H9 (cell line): ENCODE data around the gene ISG15. TPM values are rescaled to one million over a fixed set of nuclear protein-coding genes. Genes with fewer than 3 reads are reported as not detected.

Source experiments
- DNase-seq: peaks from one replicate; pipeline ENCODE4 v3.0.0-alpha.2; 2017
- H2AFZ ChIP-seq: one replicate; pipeline ENCODE4 v1.6.1; 2013; ENCODE audit warnings: mild to moderate bottlenecking, low read length, control low read depth, moderate library complexity
- H2AK5ac ChIP-seq: 2 replicates; pipeline ENCODE4 v1.6.1; 2013; ENCODE audit warnings: low read length, control low read depth, mixed read lengths; ENCODE audit not compliant: insufficient read length
- H2BK120ac ChIP-seq: one replicate; pipeline ENCODE4 v1.6.1; 2013; ENCODE audit warnings: low read depth, mild to moderate bottlenecking, low read length, control low read depth, inconsistent platforms; ENCODE audit not compliant: poor library complexity, severe bottlenecking
- H2BK12ac ChIP-seq: 2 replicates; pipeline ENCODE4 v1.6.1; 2013; ENCODE audit warnings: low read length, control low read depth, mixed read lengths, low read depth; ENCODE audit not compliant: insufficient read length
- H2BK15ac ChIP-seq: 2 replicates; pipeline ENCODE4 v1.6.1; 2013; ENCODE audit warnings: low read depth, low read length, control low read depth
- H2BK20ac ChIP-seq: one replicate; pipeline ENCODE4 v1.6.1; 2013; ENCODE audit warnings: low read depth, mild to moderate bottlenecking, low read length, control low read depth, inconsistent platforms; ENCODE audit not compliant: poor library complexity, severe bottlenecking
- H2BK5ac ChIP-seq: 2 replicates; pipeline ENCODE4 v1.6.1; 2013; ENCODE audit warnings: low read length, control low read depth, mixed read lengths; ENCODE audit not compliant: insufficient read length
- H3K14ac ChIP-seq: 2 replicates; pipeline ENCODE4 v1.6.1; 2013; ENCODE audit warnings: low read length, control low read depth; ENCODE audit not compliant: insufficient read depth
- H3K18ac ChIP-seq: 2 replicates; pipeline ENCODE4 v1.6.1; 2013; ENCODE audit warnings: low read depth, mild to moderate bottlenecking, mixed read lengths, low read length, control low read depth; ENCODE audit not compliant: insufficient read length
- H3K23ac ChIP-seq: 2 replicates; pipeline ENCODE4 v1.6.1; 2013; ENCODE audit warnings: low read length, control low read depth, mixed read lengths, low read depth; ENCODE audit not compliant: insufficient read length
- H3K23me2 ChIP-seq: 2 replicates; pipeline ENCODE4 v1.6.1; 2013; ENCODE audit warnings: low read depth, mild to moderate bottlenecking, mixed read lengths, low read length, control low read depth; ENCODE audit not compliant: insufficient read length, poor library complexity, severe bottlenecking
- H3K27ac ChIP-seq: 2 replicates; pipeline ENCODE4 v1.5.1; 2013; ENCODE audit warnings: low read length, control low read depth, mixed read lengths, low read depth; ENCODE audit not compliant: insufficient read length
- H3K27me3 ChIP-seq: 2 replicates; pipeline ENCODE4 v1.6.1; 2013; ENCODE audit warnings: low read length, control low read depth, inconsistent platforms; ENCODE audit not compliant: insufficient read depth
- H3K4ac ChIP-seq: 2 replicates; pipeline ENCODE4 v1.6.1; 2013; ENCODE audit warnings: low read depth, mild to moderate bottlenecking, control low read depth, inconsistent platforms, low read length, moderate library complexity
- H3K4me1 ChIP-seq: 2 replicates; pipeline ENCODE4 v1.6.1; 2013; ENCODE audit warnings: low read length, control low read depth, inconsistent platforms; ENCODE audit not compliant: insufficient read depth
- H3K4me2 ChIP-seq: 2 replicates; pipeline ENCODE4 v1.6.1; 2013; ENCODE audit warnings: low read length, control low read depth, mixed read lengths; ENCODE audit not compliant: insufficient read length, insufficient read depth
- H3K56ac ChIP-seq: 2 replicates; pipeline ENCODE4 v1.6.1; 2013; ENCODE audit warnings: low read depth, mild to moderate bottlenecking, mixed read lengths, low read length, control low read depth; ENCODE audit not compliant: insufficient read length
- H3K79me1 ChIP-seq: 2 replicates; pipeline ENCODE4 v1.6.1; 2013; ENCODE audit warnings: low read depth, mild to moderate bottlenecking, moderate library complexity, low read length, control low read depth, inconsistent platforms; ENCODE audit not compliant: insufficient read depth, poor library complexity, severe bottlenecking
- H3K79me2 ChIP-seq: 2 replicates; pipeline ENCODE4 v1.6.1; 2013; ENCODE audit warnings: low read length, control low read depth, inconsistent platforms; ENCODE audit not compliant: insufficient read depth
- H3K9ac ChIP-seq: 2 replicates; pipeline ENCODE4 v1.6.1; 2013; ENCODE audit warnings: low read length, control low read depth, mixed read lengths; ENCODE audit not compliant: insufficient read length; ENCODE audit errors: extremely low read depth
- H3K9me3 ChIP-seq: one replicate; pipeline ENCODE4 v1.6.1; 2013; ENCODE audit warnings: low read depth, low read length, inconsistent platforms; ENCODE audit not compliant: control insufficient read depth
- H3T11ph ChIP-seq: one replicate; pipeline ENCODE4 v1.6.1; 2013; ENCODE audit warnings: mild to moderate bottlenecking, low read length, control low read depth, inconsistent platforms
- H4K20me1 ChIP-seq: one replicate; pipeline ENCODE4 v1.6.1; 2013; ENCODE audit not compliant: control insufficient read depth, insufficient read length, insufficient read depth
- H4K5ac ChIP-seq: 2 replicates; pipeline ENCODE4 v1.6.1; 2013; ENCODE audit warnings: low read depth, mild to moderate bottlenecking, mixed read lengths, low read length, control low read depth; ENCODE audit not compliant: insufficient read length
- H4K8ac ChIP-seq: replicated peaks from 2 replicates; pipeline ENCODE4 v1.6.1; 2013; ENCODE audit warnings: low read length, control low read depth, mixed read lengths, low read depth; ENCODE audit not compliant: insufficient read length
- H4K91ac ChIP-seq: 2 replicates; pipeline ENCODE4 v1.6.1; 2013; ENCODE audit warnings: low read depth, mild to moderate bottlenecking, moderate library complexity, mixed read lengths, low read length, control low read depth; ENCODE audit not compliant: insufficient read length
- H3K27ac Mint-ChIP-seq, 3 experiments: 2 replicates in 2 of 3; 3 replicates in 1 of 3; pipeline ENCODE4 v1.8.0; 2020 to 2021; ENCODE audit warnings: mixed read lengths in 3 of 3, mild to moderate bottlenecking in 1 of 3, moderate library complexity in 1 of 3
- H3K27me3 Mint-ChIP-seq: 2 replicates; pipeline ENCODE4 v1.8.0; 2021; ENCODE audit warnings: low read depth, mild to moderate bottlenecking, moderate library complexity, mixed read lengths
- H3K36me3 Mint-ChIP-seq, 3 experiments: 2 replicates in 2 of 3; 3 replicates in 1 of 3; pipeline ENCODE4 v1.8.0; 2020 to 2021; ENCODE audit warnings: low read depth in 3 of 3, mixed read lengths in 3 of 3; ENCODE audit not compliant: insufficient read depth in 1 of 3
- H3K4me1 Mint-ChIP-seq, 2 experiments: 2 replicates each; pipeline ENCODE4 v1.8.0; 2020; ENCODE audit warnings: mixed read lengths in 2 of 2
- H3K4me3 Mint-ChIP-seq, 2 experiments: 2 replicates in 1 of 2; 3 replicates in 1 of 2; pipeline ENCODE4 v1.8.0; 2020 to 2021; ENCODE audit warnings: mild to moderate bottlenecking in 2 of 2, mixed read lengths in 2 of 2, moderate library complexity in 1 of 2
- H3K9me3 Mint-ChIP-seq, 2 experiments: 2 replicates in 1 of 2; 3 replicates in 1 of 2; pipeline ENCODE4 v1.8.0; 2020; ENCODE audit warnings: mild to moderate bottlenecking in 2 of 2, mixed read lengths in 2 of 2, moderate library complexity in 1 of 2
- WGBS: extraction: QIAGEN DNeasy Blood & Tissue Kit; methylation state at CpG from one replicate; pipeline ENCODE4 v1.1.7; 2013; ENCODE audit warnings: missing lambda C conversion rate, low lambda C conversion rate, mixed read lengths; ENCODE audit not compliant: insufficient read length; ENCODE audit errors: extremely low coverage; 5-methylcytosine and 5-hydroxymethylcytosine counted together
- total RNA-seq: library from RNA; stranded (reverse); gene quantifications from 2 replicates; pipeline ENCODE4 v1.2.1, GENCODE V29; 2021
- TF ChIP-seq, protein P1 (sequence below): fragments of 200-600 bp; sonication (generic); conservative IDR thresholded peaks from 3 replicates; pipeline ENCODE4 v1.8.0; 2021; ENCODE audit warnings: antibody characterized with exemption, mild to moderate bottlenecking

Gene ISG15
- total RNA-seq, 1 experiment from 2014 or later, result 39.7 TPM

DNA sequence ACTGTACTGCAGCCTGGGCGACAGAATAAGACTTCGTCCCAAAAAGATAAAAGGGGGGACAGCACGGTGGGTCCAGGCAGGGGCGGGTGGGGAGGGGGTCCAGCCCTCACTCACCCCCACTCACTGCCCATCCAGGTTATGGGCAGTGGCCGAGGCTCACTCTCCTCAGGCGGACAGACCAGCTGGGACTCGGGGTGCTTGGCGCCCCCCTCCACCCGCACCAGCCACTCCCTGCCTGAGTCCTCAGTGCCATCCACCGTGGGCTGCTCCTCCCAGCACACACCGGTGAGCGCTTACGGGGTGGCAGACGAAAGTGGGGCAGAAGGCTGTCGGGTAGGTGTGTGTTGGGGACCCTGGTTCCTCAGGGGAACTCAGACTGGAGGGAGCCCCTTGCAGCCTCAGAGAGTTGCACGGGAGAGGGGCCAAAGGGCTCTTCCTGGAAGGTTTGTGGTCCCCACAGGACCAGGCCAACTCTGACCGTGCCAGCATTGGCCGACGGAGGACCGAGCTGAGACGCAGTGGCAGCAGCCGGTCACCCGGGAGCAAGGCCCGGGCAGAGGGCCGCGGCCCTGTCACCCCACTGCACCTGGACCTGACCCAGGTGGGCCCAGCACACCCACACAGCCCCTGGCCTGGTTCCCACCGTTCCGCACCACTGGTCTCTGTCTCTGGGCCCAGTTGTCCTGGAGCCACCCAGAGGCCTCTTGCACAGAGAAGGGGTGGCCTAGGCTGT, 40.4 kb upstream of the ISG15 start:
- H4K5ac ChIP-seq, result no peak overlapping the region
- H3K4me2 ChIP-seq, result no peak overlapping the region
- H3K4ac ChIP-seq, result no peak overlapping the region
- no peaks in the 10 kb centered on the region for H3K4me1 ChIP-seq
- no peak overlapping the region for H2BK5ac ChIP-seq
- H3K27ac Mint-ChIP-seq, result no peak overlapping the region; a peak in 1 of 7 replicates
- no peak for DNase-seq
- H2BK20ac ChIP-seq, result no peak overlapping the region
- H2BK12ac ChIP-seq, result no peak overlapping the region
- no CpG with 5 or more reads among the region's 28 CpGs for WGBS
- no peaks in the 10 kb centered on the region for H4K20me1 ChIP-seq
- H3T11ph ChIP-seq, result no peak overlapping the region
- H3K27me3 Mint-ChIP-seq, result peaks cover 56% of the 10 kb centered on the region
- no peak overlapping the region for H2AK5ac ChIP-seq
- no peak overlapping the region for H3K56ac ChIP-seq
- 0 out of 7 replicates have a peak, but pooled peaks cover 0 to under 1% (median 0%) of the 10 kb centered on the region in 3 experiments for H3K36me3 Mint-ChIP-seq
- TF ChIP-seq, protein P1, sequence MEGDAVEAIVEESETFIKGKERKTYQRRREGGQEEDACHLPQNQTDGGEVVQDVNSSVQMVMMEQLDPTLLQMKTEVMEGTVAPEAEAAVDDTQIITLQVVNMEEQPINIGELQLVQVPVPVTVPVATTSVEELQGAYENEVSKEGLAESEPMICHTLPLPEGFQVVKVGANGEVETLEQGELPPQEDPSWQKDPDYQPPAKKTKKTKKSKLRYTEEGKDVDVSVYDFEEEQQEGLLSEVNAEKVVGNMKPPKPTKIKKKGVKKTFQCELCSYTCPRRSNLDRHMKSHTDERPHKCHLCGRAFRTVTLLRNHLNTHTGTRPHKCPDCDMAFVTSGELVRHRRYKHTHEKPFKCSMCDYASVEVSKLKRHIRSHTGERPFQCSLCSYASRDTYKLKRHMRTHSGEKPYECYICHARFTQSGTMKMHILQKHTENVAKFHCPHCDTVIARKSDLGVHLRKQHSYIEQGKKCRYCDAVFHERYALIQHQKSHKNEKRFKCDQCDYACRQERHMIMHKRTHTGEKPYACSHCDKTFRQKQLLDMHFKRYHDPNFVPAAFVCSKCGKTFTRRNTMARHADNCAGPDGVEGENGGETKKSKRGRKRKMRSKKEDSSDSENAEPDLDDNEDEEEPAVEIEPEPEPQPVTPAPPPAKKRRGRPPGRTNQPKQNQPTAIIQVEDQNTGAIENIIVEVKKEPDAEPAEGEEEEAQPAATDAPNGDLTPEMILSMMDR, result no peak
- no peak overlapping the region for H4K8ac ChIP-seq
- no peak overlapping the region for H3K18ac ChIP-seq
- no peaks in the 10 kb centered on the region for H3K23me2 ChIP-seq
- no peak overlapping the region for H3K9ac ChIP-seq
- no peak overlapping the region for H2BK120ac ChIP-seq
- peaks cover 5 to 7% of the 10 kb centered on the region in 2 experiments; a peak in 3 of 4 replicates for H3K4me1 Mint-ChIP-seq
- no peak overlapping the region for H4K91ac ChIP-seq
- no peak overlapping the region for H3K23ac ChIP-seq
- H3K4me3 Mint-ChIP-seq, result no peak overlapping the region
- H3K79me2 ChIP-seq, result no peaks in the 10 kb centered on the region
- H3K9me3 Mint-ChIP-seq, result peaks cover 3 to 4% of the 10 kb centered on the region in 2 experiments; a peak in 3 of 5 replicates
- H3K14ac ChIP-seq, result no peak overlapping the region; the same call in 1 of the 2 replicates
- H2AFZ ChIP-seq, result no peak overlapping the region
- H3K9me3 ChIP-seq, result no peaks in the 10 kb centered on the region
- H2BK15ac ChIP-seq, result no peak overlapping the region
- H3K27ac ChIP-seq, result no peak overlapping the region
- no peaks in the 10 kb centered on the region for H3K79me1 ChIP-seq
- H3K27me3 ChIP-seq, result peaks cover 11% of the 10 kb centered on the region; the same call in 1 of the 2 replicates
